ENCODE data around the gene NTN3.

Gene NTN3

DNA sequence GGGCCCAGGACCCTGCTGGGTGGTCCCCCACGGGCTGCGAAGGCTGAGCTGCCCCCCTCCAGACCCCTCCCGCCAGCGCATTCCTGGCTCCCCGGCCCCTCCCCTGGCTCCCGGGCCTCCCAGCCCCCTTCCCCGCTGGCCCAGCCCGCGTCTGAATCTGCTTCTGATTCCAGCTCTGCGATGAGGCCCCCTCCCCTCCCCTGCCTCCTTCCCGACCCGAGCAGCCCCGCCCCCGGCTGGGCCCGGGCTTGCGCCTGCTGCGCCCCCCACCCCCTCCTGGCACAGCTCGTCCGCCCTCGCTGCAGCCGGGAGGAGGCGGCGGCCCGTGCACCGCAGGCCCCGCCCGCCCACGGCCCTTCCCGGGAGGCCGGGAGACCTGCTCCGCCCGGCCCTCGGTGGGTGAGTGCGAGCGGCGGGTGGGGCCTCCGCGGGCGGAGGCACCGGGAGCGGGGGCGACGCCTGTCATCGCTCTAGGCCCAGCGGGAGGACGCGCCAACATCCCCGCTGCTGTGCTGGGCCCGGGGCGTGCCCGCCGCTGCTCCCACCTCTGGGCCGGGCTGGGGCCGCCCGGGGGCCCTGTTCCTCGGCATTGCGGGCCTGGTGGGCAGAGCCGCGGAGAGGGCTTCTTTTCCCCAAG, at the start of gene NTN3:
NTN3 (plus strand) TSS at position 282 of the 637 bp plus-strand sequence. CDS start 405 bp downstream, outside the sequence.
- no peak for TF ChIP-seq GATA3 (IDR thresholded peaks at IDR 0.05; ENCODE audit: low read depth, low read length)

DNA sequence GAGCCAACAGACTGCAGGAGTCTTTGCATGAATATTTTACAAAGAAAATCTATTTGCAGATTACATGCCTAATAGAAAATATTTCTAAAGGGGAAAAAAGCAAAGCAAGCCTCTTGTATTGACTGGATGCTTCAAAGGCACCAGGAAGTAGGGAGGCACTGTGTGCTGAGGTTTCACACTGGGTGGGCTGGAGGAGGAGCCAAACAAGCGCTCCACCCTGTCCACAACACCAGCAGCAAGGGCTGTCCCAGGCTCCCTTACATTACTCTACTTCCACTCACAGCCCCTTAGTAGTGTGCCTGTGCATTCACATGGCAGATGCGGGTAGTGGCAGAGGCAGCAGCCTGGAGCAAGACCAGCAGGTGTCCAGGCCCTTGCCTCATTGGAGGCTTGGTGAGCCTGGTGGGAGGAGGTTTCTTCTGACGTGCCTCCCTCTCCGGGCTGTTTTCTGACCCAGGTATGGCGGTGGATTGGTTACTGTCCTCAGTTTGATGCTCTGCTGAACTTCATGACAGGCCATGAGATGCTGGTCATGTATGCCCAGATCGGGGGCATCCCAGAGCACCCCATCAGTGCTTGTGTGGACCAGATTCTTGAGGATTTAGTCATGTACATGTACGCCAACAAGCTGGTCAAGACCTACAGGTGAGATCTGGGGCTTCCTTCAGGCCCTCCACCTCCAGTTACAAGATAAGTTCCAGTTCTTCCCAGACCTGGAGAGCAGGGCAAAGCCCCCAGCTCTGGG, 48.8 kb upstream of the NTN3 start:
- no peak for TF ChIP-seq GATA3 (IDR thresholded peaks at IDR 0.05; ENCODE audit: low read depth, low read length)
- TF ChIP-seq GATA2 (IDR thresholded peaks at IDR 0.05; ENCODE audit: low read depth, low read length), result no peak

DNA sequence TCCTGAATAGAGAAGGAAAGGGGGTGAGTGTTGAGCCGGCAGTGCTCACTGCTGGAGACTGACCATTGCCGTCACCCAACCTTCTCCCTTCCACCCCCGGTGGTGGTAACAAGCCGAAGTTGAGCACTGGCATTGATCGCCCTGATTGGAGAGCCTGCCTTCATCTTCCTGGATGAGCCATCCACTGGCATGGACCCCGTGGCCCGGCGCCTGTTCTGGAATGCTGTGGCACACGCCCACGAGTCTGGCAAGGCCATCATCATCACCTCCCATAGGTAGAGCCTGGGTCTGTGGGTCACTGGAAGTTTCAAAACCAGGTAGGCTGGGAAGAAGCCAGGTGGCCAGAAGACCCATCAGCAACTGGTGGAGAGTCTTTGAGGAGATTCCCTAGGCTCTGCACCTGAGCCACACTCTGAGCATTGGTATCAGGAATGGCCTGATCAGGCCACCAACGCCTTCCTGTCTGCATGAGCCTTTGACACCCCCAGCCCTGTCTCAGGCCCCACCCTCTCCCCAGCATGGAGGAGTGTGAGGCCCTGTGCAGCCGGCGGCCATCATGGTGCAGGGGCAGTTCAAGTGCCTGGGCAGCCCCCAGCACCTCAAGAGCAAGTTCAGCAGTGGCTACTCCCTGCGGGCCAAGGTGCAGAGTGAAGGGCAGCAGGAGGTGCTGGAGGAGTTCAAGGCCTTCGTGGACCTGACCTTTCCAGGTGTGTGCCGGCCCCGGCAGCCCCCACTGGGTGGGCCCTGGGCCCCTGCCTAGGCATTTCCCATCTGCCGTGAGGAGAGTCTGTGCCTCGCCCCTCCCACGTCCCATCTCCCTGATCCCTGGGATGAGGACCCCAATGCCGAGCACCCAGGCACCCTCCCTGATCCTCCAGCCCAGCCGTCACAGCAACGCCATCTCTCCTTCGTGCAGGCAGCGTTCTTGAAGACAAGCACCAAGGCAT, 46.8 kb upstream of the NTN3 start:
- no peak for TF ChIP-seq GATA3 (IDR thresholded peaks at IDR 0.05; ENCODE audit: low read depth, low read length)
- TF ChIP-seq GATA2 (IDR thresholded peaks at IDR 0.05; ENCODE audit: low read depth, low read length), result no peak

DNA sequence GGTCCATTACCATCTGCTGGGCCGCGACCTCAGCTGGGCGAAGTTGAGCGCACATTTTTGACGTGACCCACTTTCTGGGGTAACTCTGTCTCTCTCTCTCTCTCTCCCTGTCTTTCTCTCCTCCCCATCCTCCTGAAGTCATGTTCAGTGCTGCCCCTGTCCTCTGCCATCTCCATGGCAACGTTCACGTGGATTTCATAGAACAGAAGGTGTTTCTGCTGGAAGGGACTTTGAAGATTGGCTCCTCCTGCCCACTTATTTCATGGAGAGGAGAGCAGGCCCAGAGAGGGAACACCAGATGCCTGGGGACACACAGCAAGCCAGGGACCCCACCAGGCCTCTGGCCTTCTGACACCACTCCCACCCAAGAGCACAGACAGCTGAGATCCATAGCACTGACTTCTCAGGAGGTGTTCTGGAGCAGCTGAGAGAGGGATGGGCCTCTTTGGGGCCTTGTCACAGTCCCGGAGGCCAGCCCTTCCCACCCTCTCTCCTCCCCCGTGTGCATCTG, 46.0 kb upstream of the NTN3 start:
- no peak for TF ChIP-seq GATA2 (IDR thresholded peaks at IDR 0.05; ENCODE audit: low read depth, low read length)
- TF ChIP-seq GATA3 (IDR thresholded peaks at IDR 0.05; ENCODE audit: low read depth, low read length), result no peak

DNA sequence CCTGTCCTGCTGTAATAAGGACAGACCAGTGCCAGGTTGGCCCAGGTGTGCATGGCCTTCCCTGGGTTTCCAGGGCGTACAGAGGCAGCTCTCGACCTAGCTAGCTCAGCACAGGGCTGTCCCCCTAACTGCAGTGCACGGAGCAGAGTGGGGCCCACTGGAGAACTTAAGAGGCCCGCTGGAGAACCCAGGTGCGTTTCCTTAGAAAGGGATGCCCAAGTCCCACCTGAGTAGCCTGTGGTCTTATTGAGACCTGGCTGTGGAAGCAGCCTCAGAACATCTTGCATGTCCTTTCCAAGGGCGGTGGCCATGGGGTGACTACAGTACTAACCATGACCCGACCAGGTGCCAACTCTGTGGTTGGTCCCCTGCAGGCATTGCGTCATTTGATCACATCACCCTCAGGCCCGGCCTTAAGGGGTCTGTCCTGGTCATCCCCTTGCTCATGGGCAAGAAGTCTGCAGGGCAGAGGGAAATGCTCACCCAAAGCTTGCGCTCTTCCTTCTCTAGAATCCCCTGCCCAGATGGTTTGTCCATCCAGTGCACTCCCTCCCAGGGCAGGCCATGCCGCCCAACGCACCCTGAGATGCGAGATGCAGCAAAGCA, 45.2 kb upstream of the NTN3 start:
- TF ChIP-seq GATA3 (IDR thresholded peaks at IDR 0.05; ENCODE audit: low read depth, low read length) (no peak), GATA2 (IDR thresholded peaks at IDR 0.05; ENCODE audit: low read depth, low read length) (no peak)

DNA sequence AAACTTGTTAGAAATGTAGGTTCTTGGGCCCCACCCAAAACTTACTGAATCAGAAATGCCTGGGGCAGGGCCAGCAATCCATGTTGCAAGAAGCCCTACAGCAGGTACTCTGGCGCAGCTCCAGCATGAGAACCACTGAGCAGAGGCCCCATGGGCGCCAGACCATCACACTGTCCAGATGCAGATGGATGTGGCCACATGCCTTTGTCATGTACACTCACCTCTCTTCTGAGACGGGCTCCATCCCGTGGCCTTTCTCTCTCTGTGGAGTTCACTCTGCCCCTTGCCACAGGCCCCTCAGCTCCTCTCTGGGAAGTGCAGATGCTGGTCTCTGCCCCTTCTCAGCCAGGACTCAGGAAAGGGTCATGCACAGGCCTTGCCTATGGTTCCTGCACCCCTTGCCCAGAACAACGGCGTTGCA, 44.1 kb upstream of the NTN3 start:
- TF ChIP-seq GATA2 (IDR thresholded peaks at IDR 0.05; ENCODE audit: low read depth, low read length) (no peak), GATA3 (IDR thresholded peaks at IDR 0.05; ENCODE audit: low read depth, low read length) (no peak)

DNA sequence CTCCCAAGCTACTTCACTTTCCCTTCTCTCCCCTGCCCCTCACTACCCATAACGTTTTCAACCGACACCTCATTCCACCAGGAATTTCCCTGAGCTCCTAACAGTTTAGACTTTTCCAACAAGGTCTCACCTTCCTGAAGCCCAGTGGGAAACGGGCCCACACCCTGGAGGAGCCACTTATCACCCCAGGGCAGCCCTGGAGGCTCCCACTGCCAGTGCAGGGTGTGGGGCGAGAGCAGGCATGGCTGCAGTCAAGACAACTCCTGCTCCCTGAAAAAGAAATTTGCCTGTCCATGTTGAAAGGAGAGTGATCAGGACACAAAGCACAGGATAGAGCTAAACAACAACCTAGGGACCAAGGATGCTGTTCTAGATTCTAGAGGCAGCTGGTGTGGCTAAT, 43.6 kb upstream of the NTN3 start:
- TF ChIP-seq GATA2 (IDR thresholded peaks at IDR 0.05; ENCODE audit: low read depth, low read length), result no peak
- TF ChIP-seq GATA3 (IDR thresholded peaks at IDR 0.05; ENCODE audit: low read depth, low read length), result no peak

DNA sequence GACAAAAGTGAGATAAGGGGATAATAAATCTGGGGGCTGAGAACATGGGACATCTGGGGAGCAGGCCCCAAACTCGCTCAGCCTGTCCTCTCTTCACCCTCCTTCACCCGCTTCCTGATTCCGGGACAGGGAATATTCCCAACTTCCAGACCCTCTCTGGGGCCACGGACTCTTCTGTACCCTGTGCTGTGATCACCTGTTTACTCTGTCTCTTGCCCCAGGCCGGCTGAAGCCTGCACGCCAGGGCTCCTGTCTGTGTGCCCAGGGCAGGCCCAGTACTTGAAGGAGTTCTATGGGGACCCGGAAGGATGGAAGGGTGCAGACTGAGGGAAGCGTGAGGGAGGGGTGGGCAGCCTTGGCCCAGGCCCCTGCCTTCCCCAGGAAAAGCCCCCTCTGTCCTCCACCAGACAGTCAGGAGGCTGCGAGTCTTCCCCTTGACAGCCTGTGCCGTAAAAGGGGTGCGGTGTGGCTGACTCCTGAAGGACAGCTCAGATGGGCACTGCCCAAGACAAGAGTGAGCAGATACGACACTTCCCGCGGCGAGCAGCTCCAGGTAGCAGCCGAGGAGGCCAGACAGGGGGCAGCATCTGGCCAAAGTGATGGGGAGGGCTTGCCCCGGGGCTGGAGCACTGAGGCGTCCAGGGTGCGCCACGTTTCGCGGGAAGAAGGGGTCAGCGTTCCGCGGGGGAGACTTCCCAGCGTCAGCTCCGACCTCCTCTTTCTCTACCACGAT, 42.9 kb upstream of the NTN3 start:
- no peak for TF ChIP-seq GATA2 (IDR thresholded peaks at IDR 0.05; ENCODE audit: low read depth, low read length)
- TF ChIP-seq GATA3 (IDR thresholded peaks at IDR 0.05; ENCODE audit: low read depth, low read length), result no peak

DNA sequence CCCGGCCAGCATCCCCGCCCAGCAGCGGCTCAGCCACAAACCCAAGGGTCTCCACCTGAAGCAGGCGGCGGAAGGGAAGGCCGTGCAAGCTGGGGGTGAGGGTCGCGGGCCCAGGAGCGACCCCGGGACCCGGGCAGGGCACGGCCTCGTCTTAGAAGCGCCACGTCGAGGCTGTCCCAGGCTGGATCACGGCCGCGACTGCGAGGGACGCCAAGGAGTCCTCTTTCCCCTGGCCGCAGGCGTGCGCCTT, 42.4 kb upstream of the NTN3 start:
- TF ChIP-seq GATA2 (IDR thresholded peaks at IDR 0.05; ENCODE audit: low read depth, low read length) (no peak), GATA3 (IDR thresholded peaks at IDR 0.05; ENCODE audit: low read depth, low read length) (no peak)

DNA sequence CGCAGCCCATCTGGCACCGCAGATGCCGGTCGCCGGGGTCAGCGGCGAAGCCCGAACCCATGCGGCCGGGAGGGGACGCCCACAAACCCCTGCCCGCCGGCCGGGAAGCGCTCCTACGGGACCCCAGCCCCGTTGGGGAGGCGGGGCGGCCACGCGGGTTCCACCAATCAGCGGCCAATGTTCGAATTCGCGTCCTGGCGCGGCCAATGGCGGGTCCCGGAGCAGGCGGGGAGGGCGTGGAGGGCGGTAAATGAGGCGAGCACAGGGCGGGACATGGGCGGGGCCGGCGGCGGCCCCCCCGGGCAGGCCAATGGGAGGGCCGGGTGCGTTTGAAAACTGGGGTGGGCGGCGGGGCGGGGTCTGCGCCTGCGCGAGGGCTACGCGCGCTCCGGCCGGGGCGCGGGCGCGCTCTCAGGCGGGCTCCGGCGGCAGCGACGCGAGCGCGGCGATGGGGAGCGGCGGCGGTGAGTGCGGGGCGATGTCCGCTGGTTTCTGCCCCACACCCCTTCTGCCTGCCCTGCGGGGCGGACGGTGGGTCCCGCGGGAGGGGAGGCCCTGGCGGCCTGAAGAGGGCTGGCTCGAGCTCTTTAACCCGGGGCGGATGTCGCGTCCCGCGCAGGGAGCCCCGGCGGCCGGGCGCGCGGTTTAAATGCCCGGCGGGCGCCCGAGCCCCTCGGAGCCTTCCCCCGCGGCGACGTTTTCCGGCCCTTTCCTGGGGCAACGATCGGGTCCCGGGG, 41.9 kb upstream of the NTN3 start, which contains the start of gene CCNF:
CCNF (plus strand) TSS at position 414 of the 737 bp plus-strand sequence; CDS start at position 449, 35 bp downstream.
- TF ChIP-seq GATA2 (IDR thresholded peaks at IDR 0.05; ENCODE audit: low read depth, low read length), result no peak

DNA sequence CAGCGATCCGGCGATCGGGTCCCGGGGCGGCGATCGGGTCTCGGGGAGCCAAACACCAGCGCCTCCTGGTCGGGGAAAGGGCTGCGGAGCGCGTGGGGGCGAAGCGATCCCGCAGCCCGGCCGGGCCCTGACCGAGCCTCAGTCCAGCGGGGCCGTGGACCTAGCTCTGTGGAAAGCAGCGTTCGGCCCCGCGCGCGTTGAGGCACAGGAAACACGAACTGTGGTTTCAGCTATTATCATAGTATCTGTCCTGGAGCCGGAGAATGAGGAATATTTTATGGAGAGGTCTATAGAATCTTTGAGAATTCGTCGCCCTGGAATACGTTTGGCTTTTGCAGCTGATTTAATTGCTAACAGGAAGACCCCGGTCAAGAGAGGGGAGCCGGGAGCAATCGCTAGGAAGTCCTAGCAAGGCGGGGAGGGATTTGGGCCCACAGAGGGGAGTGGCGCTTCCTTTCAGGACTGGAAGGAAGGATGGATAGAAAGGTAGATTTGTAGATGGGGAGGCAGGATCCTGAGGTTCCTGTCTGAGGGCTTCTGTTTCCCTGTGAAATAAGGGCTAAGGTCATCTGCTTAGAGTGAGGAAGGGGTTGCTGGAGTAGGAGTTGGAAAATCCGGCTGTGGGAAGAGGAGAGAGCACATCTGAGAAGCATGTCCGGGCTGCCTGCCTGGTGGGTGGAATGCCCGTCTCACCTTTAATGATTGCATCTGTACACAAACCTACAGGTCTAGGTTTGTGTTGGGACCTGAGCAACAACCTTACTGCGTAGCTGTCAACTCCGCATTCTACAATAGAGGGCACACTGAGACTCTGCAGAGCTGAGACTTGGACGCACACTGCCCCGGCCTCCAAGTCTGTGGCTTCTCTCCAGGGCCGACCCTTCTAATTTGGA, 41.1 kb upstream of the NTN3 start:
- TF ChIP-seq GATA3 (IDR thresholded peaks at IDR 0.05; ENCODE audit: low read depth, low read length), result no peak
- TF ChIP-seq GATA2 (IDR thresholded peaks at IDR 0.05; ENCODE audit: low read depth, low read length), result no peak

DNA sequence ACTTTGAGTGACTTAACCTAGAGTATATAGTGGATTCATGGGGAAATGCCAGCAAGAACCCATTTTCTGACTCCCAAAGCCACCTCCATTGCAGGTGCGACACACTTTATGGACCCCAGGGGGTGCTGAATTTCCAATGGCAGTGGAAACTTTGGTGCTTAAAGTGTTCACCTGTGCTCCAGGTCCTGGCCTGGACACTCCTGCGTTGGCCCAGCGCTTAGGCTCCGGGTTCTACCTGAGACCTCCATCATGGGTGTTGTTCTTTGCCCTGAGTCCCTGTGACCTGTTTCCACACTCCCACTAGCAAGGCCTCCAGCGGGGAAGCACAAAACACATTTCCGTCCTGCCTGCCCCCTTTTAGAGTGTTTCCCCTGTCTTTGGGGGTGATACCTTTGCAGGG, 38.8 kb upstream of the NTN3 start:
- TF ChIP-seq GATA2 (IDR thresholded peaks at IDR 0.05; ENCODE audit: low read depth, low read length) (no peak), GATA3 (IDR thresholded peaks at IDR 0.05; ENCODE audit: low read depth, low read length) (no peak)

All from SH-SY5Y (cell line).